Suppressor macrophage (primary cell): Measurements from ENCODE around the gene PIK3R1.

Experiments
- DNase-seq, 4 experiments: peaks; one replicate each; pipeline ENCODE4 v3.0.0-alpha.2; 2020 to 2022

PIK3R1 gene

GRCh38 chr5:68299105-68299504 lies 83.5 kb downstream of the PIK3R1 start:
- DNase-seq: no peak

- DNase-seq: no peak
Observed at GRCh38 chr5:68299575-68299974, 84.0 kb downstream of the PIK3R1 start.

DNA sequence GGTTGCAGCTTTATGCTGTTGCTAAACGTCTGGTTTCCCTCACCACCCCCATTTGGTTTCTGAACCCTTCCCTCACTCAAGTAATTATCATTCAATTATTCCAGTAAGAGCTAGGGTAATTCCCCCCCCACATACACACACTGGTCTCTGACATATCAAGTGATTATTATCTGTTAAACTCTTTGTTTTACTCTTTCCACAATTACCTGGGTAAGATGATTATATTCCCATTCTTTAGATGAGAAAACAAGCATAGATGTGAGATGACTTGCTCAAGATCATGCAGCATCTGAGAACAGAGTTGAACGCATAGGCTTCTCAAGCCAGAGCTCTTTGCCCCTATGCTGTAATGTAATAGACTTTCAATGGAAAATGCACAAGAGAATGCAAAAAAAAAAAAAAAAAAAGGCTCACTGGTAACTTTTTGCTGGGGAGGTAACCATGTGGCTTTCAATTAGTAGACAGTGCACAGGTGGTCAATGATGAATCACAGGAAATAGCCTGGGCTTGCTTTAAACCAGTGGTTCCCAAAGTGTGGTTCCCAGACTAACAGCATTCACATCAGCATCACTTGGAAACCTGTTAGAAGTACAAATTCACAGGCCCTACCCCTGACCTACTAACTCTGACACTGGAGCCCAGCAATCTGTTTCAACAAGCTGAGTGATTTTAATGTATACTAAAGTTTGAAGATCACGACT lies 87.6 kb downstream of the PIK3R1 start:
- no peak for DNase-seq

DNA sequence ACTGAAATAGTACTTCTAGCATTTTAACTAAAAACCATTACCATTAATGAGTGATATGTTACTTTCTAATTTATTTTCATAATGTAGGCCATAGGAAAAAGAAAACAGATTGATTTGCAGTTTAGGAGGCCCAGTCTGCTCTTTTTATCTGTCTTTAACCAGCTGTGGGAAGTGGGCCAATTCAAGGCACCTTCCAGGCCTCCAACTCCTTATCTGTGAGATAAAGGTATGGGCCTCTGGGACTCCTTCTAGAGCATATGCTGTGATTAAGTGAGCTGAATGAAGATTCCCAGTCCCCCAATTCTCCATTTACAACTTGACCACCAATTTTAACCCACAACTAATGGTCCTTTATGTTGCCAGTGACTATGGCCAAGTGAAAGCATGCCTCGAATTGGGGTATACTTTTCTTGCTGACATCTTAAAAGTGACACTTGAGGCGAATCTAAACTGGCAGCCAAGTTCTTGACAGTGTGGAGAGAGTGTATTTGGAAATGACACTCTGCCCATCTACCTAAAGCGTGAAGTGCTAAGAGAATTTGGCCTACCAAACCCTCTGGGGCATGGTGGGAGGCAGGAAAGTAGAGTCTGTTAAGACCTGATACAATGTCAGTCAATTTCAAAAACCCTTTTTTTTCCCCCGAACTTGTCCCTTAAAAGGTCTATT lies 88.3 kb downstream of the PIK3R1 start:
- DNase-seq: no peak

DNA sequence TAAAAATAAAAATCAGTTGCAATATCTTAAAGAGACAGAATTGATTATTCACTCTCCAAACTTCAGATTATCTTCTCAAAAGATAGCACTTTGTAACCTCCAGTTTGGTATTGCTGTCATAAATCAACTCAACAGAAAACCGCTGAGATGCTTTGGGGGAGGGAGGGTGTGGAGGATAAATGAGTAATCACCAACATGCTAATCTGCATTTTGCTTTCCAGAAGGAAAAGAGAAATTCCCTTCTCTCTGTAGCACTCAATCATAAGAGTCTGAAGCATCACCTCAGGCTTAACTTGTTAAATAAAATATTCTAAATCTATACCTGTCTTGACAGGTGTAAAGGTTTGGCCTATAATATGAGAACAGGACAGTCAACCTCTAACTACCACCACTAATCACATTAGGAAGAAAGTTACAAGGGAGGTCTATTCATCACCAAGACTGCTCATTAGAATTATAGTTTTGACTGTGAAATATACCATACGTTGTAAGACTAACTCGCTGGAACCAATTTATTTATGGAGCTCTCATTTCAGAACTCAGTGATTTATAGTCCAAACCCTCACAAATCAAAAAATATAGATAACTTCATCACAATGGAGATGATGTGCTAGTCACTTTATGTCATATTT lies 89.0 kb downstream of the PIK3R1 start:
- DNase-seq: no peak

DNA sequence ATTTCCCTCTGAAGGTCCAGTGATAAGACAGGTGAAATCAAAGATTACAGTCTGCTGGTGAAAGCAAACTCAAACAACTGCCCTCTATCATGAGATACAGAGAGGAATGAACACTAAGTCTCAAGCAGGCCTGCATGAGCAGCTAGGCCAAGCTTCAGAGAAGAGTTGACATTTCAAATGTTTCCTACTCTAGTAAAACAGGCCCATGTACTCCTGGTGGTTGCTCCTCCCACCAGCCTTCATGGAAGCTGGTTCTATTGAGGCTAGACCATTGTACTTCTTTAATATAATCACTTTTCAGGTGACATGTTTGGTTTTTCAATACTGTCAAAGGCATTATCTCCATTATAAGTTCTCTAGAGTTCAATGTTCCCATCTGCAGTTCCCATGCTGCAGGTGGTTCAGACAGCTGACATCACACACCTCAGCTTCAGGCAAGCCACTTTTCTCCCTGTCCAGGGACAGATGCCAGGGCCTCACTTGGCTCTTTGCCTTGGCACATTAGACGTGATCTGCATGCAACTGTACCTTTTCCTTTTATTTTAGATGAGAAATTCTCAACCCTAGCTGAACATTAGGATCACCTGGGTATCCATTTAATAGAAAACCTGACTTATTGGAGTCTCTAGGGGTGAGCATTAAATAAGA lies 89.8 kb downstream of the PIK3R1 start:
- DNase-seq: no peak

- no peak for DNase-seq
Observed at GRCh38 chr5:68306361-68307014, 90.9 kb downstream of the PIK3R1 start.

- DNase-seq: no peak
Observed at GRCh38 chr5:68313336-68313735, 97.8 kb downstream of the PIK3R1 start.

GRCh38 chr5:68314465-68314864 lies 98.9 kb downstream of the PIK3R1 start:
- DNase-seq: no peak

DNA sequence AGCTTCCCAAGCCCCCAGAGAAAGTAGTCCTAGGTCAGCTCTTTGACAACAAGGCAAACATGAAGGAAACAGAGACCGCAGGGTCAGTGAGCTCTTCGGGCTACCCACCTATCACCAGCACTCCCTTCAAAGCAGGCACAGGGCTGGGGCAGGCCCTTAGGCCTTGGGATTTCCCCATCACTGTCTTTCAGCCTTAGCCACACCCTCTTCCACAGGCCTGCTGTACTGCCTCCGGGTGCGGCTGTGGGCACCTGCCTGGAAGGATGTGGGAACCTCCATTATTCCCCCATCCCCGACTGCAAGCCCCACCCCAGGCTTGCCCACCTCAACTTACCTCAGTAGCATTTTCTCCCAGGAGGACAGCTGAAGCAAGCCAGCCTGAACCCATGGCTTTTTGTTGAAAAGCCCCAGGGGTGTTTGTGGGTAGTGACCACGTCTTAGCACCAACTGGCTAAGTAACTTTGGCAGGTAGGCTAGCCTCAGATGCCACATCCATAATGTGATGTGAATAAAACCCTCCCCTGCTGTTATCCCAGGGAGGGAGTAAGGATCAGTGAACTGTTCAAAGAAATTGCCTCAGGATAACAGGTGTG lies 100.2 kb downstream of the PIK3R1 start:
- peak in 2 of 4 experiments; percentile 30 to 42 for DNase-seq

GRCh38 chr5:68316469-68316868 lies 100.9 kb downstream of the PIK3R1 start:
- DNase-seq: no peak

DNA sequence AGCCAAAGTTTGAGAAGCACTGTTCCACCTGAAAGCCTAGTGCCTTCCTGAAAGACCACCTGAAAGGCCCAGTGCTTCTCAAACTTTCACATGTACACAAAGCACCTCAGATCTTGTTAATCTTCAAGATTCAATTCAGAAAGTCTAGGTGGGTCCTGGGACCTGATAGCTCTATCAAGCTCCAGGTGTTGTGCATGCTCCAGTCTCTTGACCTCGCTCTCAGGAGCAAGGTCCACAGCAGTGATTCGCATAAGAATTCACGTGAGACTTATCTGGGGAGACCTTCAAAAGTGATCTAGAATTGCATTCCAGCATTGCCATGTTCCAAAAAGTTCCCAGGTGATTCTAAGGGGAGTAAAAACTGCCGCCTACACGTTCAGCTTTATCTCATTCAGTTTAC lies 102.1 kb downstream of the PIK3R1 start:
- DNase-seq: no peak

GRCh38 chr5:68318955-68319705 lies 103.6 kb downstream of the PIK3R1 start:
- peak in 3 of 4 experiments; percentile 24 to 56 (median 53) for DNase-seq

- DNase-seq: no peak
Observed at GRCh38 chr5:68319706-68320412, 104.3 kb downstream of the PIK3R1 start.

- DNase-seq: no peak
Observed at GRCh38 chr5:68320413-68320986, 104.9 kb downstream of the PIK3R1 start.

- peak in 2 of 4 experiments; percentile 21 to 23 for DNase-seq
Observed at GRCh38 chr5:68325065-68325580, 109.6 kb downstream of the PIK3R1 start.

GRCh38 chr5:68329554-68330255 lies 114.1 kb downstream of the PIK3R1 start:
- DNase-seq: peak; percentile 74 to 93 (median 88)

GRCh38 chr5:68330574-68330973 lies 115.0 kb downstream of the PIK3R1 start:
- peak in 2 of 4 experiments; percentile 11 to 23 for DNase-seq
